GM23338 (cell line): ENCODE measurements around the gene GRID1. TPM values are rescaled to one million over a fixed set of nuclear protein-coding genes. Genes with fewer than 3 reads are reported as not detected.

Experiments used
- ATAC-seq: fragments of 200-7000 bp; cut with Tn5 transposase; 3 replicates; pipeline ENCODE4 v1.9.1; 2020
- DNase-seq: peaks from one replicate; pipeline ENCODE4 v3.0.0-alpha.2; 2015; ENCODE audit warnings: low spot score
- H2AFZ ChIP-seq: fragments of 200-600 bp; sonication (generic); 2 replicates; pipeline ENCODE4 v1.8.0; 2016; ENCODE audit warnings: antibody characterized with exemption, mild to moderate bottlenecking, moderate library complexity
- H3F3A ChIP-seq: fragments of 200-600 bp; sonication (generic); replicated peaks from 2 replicates; pipeline ENCODE4 v1.8.0; 2017; ENCODE audit warnings: antibody characterized with exemption, mixed run types, low read depth
- H3K27ac ChIP-seq: fragments of 200-600 bp; sonication (generic); 2 replicates; pipeline ENCODE4 v1.6.1; 2016; ENCODE audit warnings: low read depth
- H3K27me3 ChIP-seq: fragments of 200-600 bp; sonication (generic); 2 replicates; pipeline ENCODE4 v1.8.0; 2016; ENCODE audit warnings: mild to moderate bottlenecking, mixed run types, moderate library complexity; ENCODE audit not compliant: insufficient read depth
- H3K36me3 ChIP-seq: fragments of 200-600 bp; sonication (generic); 2 replicates; pipeline ENCODE4 v1.8.0; 2016; ENCODE audit warnings: mild to moderate bottlenecking; ENCODE audit not compliant: insufficient read depth
- H3K4me1 ChIP-seq: fragments of 200-600 bp; sonication (generic); 2 replicates; pipeline ENCODE4 v1.8.0; 2016; ENCODE audit warnings: mild to moderate bottlenecking, moderate library complexity; ENCODE audit not compliant: insufficient read depth
- H3K4me2 ChIP-seq: fragments of 200-600 bp; sonication (generic); 2 replicates; pipeline ENCODE4 v1.7.1; 2017; ENCODE audit warnings: mixed run types
- H3K4me3 ChIP-seq: fragments of 200-600 bp; sonication (generic); 2 replicates; pipeline ENCODE4 v1.6.1; 2016; ENCODE audit warnings: mixed run types
- H3K79me2 ChIP-seq: fragments of 200-600 bp; sonication (generic); replicated peaks from 2 replicates; pipeline ENCODE4 v1.8.0; 2017; ENCODE audit warnings: mild to moderate bottlenecking; ENCODE audit not compliant: insufficient read depth
- H3K9me2 ChIP-seq: fragments of 200-600 bp; sonication (generic); 2 replicates; pipeline ENCODE4 v1.8.0; 2017; ENCODE audit not compliant: insufficient read depth
- H4K20me1 ChIP-seq: fragments of 200-600 bp; sonication (generic); replicated peaks from 2 replicates; pipeline ENCODE4 v1.8.0; 2017; ENCODE audit warnings: mild to moderate bottlenecking; ENCODE audit not compliant: insufficient read depth
- H3K27ac Mint-ChIP-seq: 2 replicates; pipeline ENCODE4 v1.8.0; 2020; ENCODE audit warnings: inconsistent platforms, mild to moderate bottlenecking, moderate library complexity, mixed read lengths
- H3K27me3 Mint-ChIP-seq: 3 replicates; pipeline ENCODE4 v1.8.0; 2022; ENCODE audit warnings: low read depth, mild to moderate bottlenecking, moderate library complexity, mixed read lengths, inconsistent platforms; ENCODE audit not compliant: insufficient read depth, poor library complexity
- H3K36me3 Mint-ChIP-seq: 3 replicates; pipeline ENCODE4 v1.8.0; 2021; ENCODE audit warnings: low read depth, mild to moderate bottlenecking, inconsistent platforms, moderate library complexity, mixed read lengths
- H3K4me1 Mint-ChIP-seq: 3 replicates; pipeline ENCODE4 v1.8.0; 2020; ENCODE audit warnings: mild to moderate bottlenecking, inconsistent platforms, mixed read lengths
- H3K4me3 Mint-ChIP-seq: 3 replicates; pipeline ENCODE4 v1.8.0; 2021; ENCODE audit warnings: moderate library complexity, mild to moderate bottlenecking, inconsistent platforms, mixed read lengths
- H3K9me3 Mint-ChIP-seq: 3 replicates; pipeline ENCODE4 v1.8.0; 2020; ENCODE audit warnings: moderate library complexity, mild to moderate bottlenecking, inconsistent platforms, mixed read lengths
- CREB1 ChIP-seq: fragments of 250-450 bp; sonication (Bioruptor Pico); IDR thresholded peaks from 2 replicates; pipeline ENCODE4 v1.5.0; 2020; ENCODE audit warnings: low read depth, mild to moderate bottlenecking, moderate library complexity
- EZH2 ChIP-seq: fragments of 200-600 bp; sonication (generic); IDR thresholded peaks from one replicate; pipeline ENCODE4 v1.8.0; 2017; ENCODE audit warnings: antibody characterized with exemption, mild to moderate bottlenecking, low read depth; ENCODE audit not compliant: unreplicated experiment
- EZH2phosphoT487 ChIP-seq: fragments of 200-600 bp; sonication (generic); IDR thresholded peaks from one replicate; pipeline ENCODE4 v1.8.1; 2018; ENCODE audit warnings: antibody characterized with exemption; ENCODE audit not compliant: unreplicated experiment
- JUNB ChIP-seq: IDR thresholded peaks from one replicate; pipeline ENCODE4 v1.6.1; 2016; ENCODE audit warnings: antibody characterized with exemption; ENCODE audit not compliant: unreplicated experiment
- NANOG ChIP-seq: IDR thresholded peaks from 2 replicates; pipeline ENCODE4 v1.6.1; 2016; ENCODE audit warnings: antibody characterized with exemption, borderline replicate concordance
- POLR2AphosphoS5 ChIP-seq: IDR thresholded peaks from 2 replicates; pipeline ENCODE4 v1.6.1; 2016; ENCODE audit warnings: antibody characterized with exemption, low read depth
- STAT1 ChIP-seq: IDR thresholded peaks from one replicate; pipeline ENCODE4 v1.6.1; 2016; ENCODE audit warnings: antibody characterized with exemption; ENCODE audit not compliant: unreplicated experiment
- ZNF114 ChIP-seq: fragments of 250-450 bp; sonication (Bioruptor Pico); IDR thresholded peaks from 2 replicates; pipeline ENCODE4 v1.5.0; 2020; ENCODE audit warnings: mild to moderate bottlenecking, moderate library complexity
- ZNF331 ChIP-seq: fragments of 250-450 bp; sonication (Bioruptor Pico); IDR thresholded peaks from 2 replicates; pipeline ENCODE4 v1.5.0; 2020; ENCODE audit warnings: low read depth, mild to moderate bottlenecking, moderate library complexity
- polyA plus RNA-seq: library from polyadenylated mRNA; unstranded; fragments of >200 nt; fragmentation: Nextera tagmentation; extraction: Ambion mirVana; gene quantifications from 2 replicates; pipeline ENCODE4 v1.2.1, GENCODE V29; 2016
- total RNA-seq: library from RNA; depleted of rRNA; stranded (reverse); fragments of >200 nt; shearing (Covaris generic); gene quantifications from 2 replicates; pipeline ENCODE4 v1.2.3, GENCODE V29; 2014
- TF ChIP-seq, protein P1 (sequence below): IDR thresholded peaks from 2 replicates; pipeline ENCODE4 v1.6.1; 2016; ENCODE audit warnings: antibody characterized with exemption
- TF ChIP-seq, protein P2 (sequence below): IDR thresholded peaks from one replicate; pipeline ENCODE4 v1.6.1; 2018; ENCODE audit warnings: antibody characterized with exemption; ENCODE audit not compliant: unreplicated experiment
- TF ChIP-seq, protein P3 (sequence below): fragments of 250-450 bp; sonication (Bioruptor Pico); IDR thresholded peaks from 2 replicates; pipeline ENCODE4 v1.5.0; 2020; ENCODE audit warnings: mild to moderate bottlenecking, moderate library complexity

The GRID1 gene
- total and polyA plus RNA-seq, 2 experiments from 2014 or later, result 0.14 to 0.15 TPM

DNA sequence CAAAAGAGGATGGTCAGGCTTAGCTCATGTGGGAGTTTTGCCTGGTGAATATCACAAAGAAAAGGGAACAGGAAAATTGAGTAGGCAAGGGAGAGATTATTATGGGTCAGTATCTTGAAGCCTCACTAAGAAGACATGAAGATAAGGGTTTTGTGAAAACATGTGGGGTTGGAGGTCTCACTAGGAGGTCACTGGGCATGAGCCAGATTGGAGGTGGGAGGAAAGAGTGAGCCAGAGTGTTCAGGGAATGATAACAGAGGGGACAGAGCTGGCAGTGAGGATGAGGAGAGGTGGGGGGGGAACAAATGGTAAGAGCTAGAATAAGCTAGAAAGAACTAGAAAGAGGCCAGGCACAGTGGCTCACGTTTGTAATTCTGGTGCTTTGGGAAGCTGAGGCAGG lies 374.3 kb downstream of the GRID1 start:
- Histone ChIP-seq H3F3A (no peaks in the 10 kb centered on the region), H3K27ac (no peak overlapping the region), H3K4me2 (no peak overlapping the region), H2AFZ (no peak overlapping the region), H3K4me1 (no peaks in the 10 kb centered on the region), H3K27me3 (no peaks in the 10 kb centered on the region), H3K4me3 (no peak overlapping the region), H3K9me2 (no peaks in the 10 kb centered on the region), H3K36me3 (no peaks in the 10 kb centered on the region), H4K20me1 (no peaks in the 10 kb centered on the region), H3K79me2 (no peaks in the 10 kb centered on the region)
- Mint-ChIP-seq H3K27ac (no peak overlapping the region), H3K9me3 (peaks cover 56% of the 10 kb centered on the region), H3K4me1 (no peaks in the 10 kb centered on the region), H3K27me3 (peaks cover 7% of the 10 kb centered on the region), H3K4me3 (no peak overlapping the region), H3K36me3 (no peaks in the 10 kb centered on the region; the same call in 2 of the 3 replicates)
- no peak for DNase-seq
- no peak for ATAC-seq
- TF ChIP-seq POLR2AphosphoS5 (no peak), CREB1 (CRISPR knock-in tag) (no peak), EZH2 (no peak), EZH2phosphoT487 (no peak), ZNF114 (CRISPR knock-in tag) (no peak), NANOG (no peak), ZNF331 (CRISPR knock-in tag) (no peak), JUNB (no peak), STAT1 (no peak)
- TF ChIP-seq, protein P1, sequence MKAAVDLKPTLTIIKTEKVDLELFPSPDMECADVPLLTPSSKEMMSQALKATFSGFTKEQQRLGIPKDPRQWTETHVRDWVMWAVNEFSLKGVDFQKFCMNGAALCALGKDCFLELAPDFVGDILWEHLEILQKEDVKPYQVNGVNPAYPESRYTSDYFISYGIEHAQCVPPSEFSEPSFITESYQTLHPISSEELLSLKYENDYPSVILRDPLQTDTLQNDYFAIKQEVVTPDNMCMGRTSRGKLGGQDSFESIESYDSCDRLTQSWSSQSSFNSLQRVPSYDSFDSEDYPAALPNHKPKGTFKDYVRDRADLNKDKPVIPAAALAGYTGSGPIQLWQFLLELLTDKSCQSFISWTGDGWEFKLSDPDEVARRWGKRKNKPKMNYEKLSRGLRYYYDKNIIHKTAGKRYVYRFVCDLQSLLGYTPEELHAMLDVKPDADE, result no peak
- TF ChIP-seq, protein P2, sequence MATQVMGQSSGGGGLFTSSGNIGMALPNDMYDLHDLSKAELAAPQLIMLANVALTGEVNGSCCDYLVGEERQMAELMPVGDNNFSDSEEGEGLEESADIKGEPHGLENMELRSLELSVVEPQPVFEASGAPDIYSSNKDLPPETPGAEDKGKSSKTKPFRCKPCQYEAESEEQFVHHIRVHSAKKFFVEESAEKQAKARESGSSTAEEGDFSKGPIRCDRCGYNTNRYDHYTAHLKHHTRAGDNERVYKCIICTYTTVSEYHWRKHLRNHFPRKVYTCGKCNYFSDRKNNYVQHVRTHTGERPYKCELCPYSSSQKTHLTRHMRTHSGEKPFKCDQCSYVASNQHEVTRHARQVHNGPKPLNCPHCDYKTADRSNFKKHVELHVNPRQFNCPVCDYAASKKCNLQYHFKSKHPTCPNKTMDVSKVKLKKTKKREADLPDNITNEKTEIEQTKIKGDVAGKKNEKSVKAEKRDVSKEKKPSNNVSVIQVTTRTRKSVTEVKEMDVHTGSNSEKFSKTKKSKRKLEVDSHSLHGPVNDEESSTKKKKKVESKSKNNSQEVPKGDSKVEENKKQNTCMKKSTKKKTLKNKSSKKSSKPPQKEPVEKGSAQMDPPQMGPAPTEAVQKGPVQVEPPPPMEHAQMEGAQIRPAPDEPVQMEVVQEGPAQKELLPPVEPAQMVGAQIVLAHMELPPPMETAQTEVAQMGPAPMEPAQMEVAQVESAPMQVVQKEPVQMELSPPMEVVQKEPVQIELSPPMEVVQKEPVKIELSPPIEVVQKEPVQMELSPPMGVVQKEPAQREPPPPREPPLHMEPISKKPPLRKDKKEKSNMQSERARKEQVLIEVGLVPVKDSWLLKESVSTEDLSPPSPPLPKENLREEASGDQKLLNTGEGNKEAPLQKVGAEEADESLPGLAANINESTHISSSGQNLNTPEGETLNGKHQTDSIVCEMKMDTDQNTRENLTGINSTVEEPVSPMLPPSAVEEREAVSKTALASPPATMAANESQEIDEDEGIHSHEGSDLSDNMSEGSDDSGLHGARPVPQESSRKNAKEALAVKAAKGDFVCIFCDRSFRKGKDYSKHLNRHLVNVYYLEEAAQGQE, result no peak
- TF ChIP-seq, protein P3, sequence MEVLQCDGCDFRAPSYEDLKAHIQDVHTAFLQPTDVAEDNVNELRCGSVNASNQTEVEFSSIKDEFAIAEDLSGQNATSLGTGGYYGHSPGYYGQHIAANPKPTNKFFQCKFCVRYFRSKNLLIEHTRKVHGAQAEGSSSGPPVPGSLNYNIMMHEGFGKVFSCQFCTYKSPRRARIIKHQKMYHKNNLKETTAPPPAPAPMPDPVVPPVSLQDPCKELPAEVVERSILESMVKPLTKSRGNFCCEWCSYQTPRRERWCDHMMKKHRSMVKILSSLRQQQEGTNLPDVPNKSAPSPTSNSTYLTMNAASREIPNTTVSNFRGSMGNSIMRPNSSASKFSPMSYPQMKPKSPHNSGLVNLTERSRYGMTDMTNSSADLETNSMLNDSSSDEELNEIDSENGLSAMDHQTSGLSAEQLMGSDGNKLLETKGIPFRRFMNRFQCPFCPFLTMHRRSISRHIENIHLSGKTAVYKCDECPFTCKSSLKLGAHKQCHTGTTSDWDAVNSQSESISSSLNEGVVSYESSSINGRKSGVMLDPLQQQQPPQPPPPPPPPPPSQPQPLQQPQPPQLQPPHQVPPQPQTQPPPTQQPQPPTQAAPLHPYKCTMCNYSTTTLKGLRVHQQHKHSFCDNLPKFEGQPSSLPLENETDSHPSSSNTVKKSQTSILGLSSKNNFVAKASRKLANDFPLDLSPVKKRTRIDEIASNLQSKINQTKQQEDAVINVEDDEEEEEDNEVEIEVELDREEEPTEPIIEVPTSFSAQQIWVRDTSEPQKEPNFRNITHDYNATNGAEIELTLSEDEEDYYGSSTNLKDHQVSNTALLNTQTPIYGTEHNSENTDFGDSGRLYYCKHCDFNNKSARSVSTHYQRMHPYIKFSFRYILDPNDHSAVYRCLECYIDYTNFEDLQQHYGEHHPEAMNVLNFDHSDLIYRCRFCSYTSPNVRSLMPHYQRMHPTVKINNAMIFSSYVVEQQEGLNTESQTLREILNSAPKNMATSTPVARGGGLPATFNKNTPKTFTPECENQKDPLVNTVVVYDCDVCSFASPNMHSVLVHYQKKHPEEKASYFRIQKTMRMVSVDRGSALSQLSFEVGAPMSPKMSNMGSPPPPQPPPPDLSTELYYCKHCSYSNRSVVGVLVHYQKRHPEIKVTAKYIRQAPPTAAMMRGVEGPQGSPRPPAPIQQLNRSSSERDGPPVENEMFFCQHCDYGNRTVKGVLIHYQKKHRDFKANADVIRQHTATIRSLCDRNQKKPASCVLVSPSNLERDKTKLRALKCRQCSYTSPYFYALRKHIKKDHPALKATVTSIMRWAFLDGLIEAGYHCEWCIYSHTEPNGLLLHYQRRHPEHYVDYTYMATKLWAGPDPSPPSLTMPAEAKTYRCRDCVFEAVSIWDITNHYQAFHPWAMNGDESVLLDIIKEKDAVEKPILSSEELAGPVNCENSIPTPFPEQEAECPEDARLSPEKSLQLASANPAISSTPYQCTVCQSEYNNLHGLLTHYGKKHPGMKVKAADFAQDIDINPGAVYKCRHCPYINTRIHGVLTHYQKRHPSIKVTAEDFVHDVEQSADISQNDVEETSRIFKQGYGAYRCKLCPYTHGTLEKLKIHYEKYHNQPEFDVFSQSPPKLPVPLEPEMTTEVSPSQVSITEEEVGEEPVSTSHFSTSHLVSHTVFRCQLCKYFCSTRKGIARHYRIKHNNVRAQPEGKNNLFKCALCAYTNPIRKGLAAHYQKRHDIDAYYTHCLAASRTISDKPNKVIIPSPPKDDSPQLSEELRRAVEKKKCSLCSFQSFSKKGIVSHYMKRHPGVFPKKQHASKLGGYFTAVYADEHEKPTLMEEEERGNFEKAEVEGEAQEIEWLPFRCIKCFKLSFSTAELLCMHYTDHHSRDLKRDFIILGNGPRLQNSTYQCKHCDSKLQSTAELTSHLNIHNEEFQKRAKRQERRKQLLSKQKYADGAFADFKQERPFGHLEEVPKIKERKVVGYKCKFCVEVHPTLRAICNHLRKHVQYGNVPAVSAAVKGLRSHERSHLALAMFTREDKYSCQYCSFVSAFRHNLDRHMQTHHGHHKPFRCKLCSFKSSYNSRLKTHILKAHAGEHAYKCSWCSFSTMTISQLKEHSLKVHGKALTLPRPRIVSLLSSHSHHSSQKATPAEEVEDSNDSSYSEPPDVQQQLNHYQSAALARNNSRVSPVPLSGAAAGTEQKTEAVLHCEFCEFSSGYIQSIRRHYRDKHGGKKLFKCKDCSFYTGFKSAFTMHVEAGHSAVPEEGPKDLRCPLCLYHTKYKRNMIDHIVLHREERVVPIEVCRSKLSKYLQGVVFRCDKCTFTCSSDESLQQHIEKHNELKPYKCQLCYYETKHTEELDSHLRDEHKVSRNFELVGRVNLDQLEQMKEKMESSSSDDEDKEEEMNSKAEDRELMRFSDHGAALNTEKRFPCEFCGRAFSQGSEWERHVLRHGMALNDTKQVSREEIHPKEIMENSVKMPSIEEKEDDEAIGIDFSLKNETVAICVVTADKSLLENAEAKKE (CRISPR knock-in tag), result no peak
